ENCODE measurements around the gene FAM170A.

GRCh38 chr5:119583684-119584083, 45.7 kb upstream of the FAM170A start:
- TF ChIP-seq, protein P1, sequence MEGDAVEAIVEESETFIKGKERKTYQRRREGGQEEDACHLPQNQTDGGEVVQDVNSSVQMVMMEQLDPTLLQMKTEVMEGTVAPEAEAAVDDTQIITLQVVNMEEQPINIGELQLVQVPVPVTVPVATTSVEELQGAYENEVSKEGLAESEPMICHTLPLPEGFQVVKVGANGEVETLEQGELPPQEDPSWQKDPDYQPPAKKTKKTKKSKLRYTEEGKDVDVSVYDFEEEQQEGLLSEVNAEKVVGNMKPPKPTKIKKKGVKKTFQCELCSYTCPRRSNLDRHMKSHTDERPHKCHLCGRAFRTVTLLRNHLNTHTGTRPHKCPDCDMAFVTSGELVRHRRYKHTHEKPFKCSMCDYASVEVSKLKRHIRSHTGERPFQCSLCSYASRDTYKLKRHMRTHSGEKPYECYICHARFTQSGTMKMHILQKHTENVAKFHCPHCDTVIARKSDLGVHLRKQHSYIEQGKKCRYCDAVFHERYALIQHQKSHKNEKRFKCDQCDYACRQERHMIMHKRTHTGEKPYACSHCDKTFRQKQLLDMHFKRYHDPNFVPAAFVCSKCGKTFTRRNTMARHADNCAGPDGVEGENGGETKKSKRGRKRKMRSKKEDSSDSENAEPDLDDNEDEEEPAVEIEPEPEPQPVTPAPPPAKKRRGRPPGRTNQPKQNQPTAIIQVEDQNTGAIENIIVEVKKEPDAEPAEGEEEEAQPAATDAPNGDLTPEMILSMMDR (IDR thresholded peaks at IDR 0.05) = no peak
- no peak for TF ChIP-seq POLR2A (IDR thresholded peaks at IDR 0.05)

Measured in body of pancreas (tissue), 4 donors.